WERI-Rb-1 (cell line): ENCODE results near the gene KCNJ18.
"Not testable (repeated sequence)": the region's sequence is repeated elsewhere in the genome, so short reads cannot be mapped to it uniquely, and the experiment has no call there.

Experiments
- DNase-seq: peaks from one replicate; pipeline ENCODE4 v3.0.0-alpha.2; 2020
- H3K27ac ChIP-seq: fragments of 250-450 bp; sonication (Bioruptor Pico); 2 replicates; pipeline ENCODE4 v1.5.1; 2020; ENCODE audit warnings: mild to moderate bottlenecking, moderate library complexity
- H3K27me3 ChIP-seq: fragments of 250-450 bp; sonication (Bioruptor Pico); 2 replicates; pipeline ENCODE4 v1.5.1; 2021; ENCODE audit warnings: mild to moderate bottlenecking, low read depth, moderate library complexity; ENCODE audit not compliant: insufficient read depth, severe bottlenecking
- H3K36me3 ChIP-seq: fragments of 250-450 bp; sonication (Bioruptor Pico); 2 replicates; pipeline ENCODE4 v1.5.1; 2020; ENCODE audit warnings: mild to moderate bottlenecking, moderate library complexity
- H3K4me3 ChIP-seq: 2 replicates; pipeline ENCODE4 v1.5.1; 2011; ENCODE audit warnings: low read depth, mild to moderate bottlenecking, control low read depth, low read length
- H3K9me3 ChIP-seq: fragments of 250-450 bp; sonication (Bioruptor Pico); 2 replicates; pipeline ENCODE4 v1.5.1; 2021; ENCODE audit warnings: mild to moderate bottlenecking, moderate library complexity; ENCODE audit not compliant: severe bottlenecking
- TF ChIP-seq, protein P1 (sequence below): IDR thresholded peaks from 2 replicates; pipeline ENCODE4 v1.5.1; 2011; ENCODE audit warnings: low read depth, mild to moderate bottlenecking, control low read depth, inconsistent platforms, low read length

KCNJ18 gene

GRCh38 chr17:21698437-21699075, 6.2 kb downstream of the KCNJ18 start:
- not testable (repeated sequence) for H3K27ac ChIP-seq, H3K9me3 ChIP-seq, DNase-seq, H3K4me3 ChIP-seq, H3K36me3 ChIP-seq, H3K27me3 ChIP-seq

DNA sequence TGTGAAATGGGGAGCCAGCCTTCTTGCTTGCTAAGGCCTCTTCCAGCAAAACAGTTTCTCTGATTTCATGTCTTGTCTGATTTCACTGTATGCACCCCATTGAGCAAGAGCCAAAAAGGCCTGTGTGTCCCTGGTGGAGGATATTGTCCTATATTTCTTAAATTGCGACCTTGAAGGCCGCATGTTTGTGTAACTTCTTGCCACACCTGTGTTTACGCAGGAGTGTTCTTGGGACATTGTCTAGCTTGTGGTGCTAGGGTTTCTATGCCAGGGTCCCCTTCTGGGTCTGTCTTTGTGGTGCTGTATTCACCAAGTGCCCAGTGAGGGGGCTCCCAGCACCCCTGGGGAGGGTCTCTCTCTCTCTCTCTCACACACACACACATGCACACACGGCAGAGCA, 6.8 kb downstream of the KCNJ18 start:
- DNase-seq, H3K36me3 ChIP-seq, H3K4me3 ChIP-seq, H3K27me3 ChIP-seq, H3K9me3 ChIP-seq, H3K27ac ChIP-seq: not testable (repeated sequence)

DNA sequence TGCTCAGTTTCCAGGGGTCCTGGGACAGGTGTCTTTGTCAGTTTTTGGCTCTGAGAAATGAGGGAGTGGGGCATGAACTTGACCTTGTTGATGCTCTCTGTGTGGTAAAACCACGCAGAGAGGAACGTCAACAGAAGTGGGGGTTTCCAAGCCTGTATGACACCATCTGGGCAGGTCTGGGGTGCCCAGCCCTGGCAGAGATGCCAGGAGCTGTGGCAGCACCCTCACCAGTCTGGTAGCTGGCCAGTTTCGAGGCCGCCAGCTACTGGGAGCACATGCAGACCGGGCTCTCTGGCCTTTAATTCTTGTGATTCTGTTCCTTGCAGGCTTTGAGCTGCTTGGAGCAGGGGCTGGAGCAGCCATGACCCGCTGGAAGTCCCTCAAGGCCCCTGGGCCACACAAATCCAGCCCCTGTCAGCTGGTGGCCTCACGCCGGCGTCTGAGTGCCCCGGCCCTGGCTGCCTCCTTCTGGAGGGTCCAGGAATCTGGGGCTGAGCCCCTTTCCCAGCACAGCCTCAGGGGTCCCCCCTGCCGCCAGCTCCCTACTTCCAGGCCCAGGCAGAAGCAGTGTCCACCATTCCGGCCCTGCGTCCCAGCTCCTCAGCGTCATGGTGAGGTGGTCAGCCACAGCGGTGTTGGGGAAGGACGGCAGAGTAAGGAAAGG, 7.4 kb downstream of the KCNJ18 start:
- not testable (repeated sequence) for H3K27ac ChIP-seq, DNase-seq, H3K36me3 ChIP-seq, H3K9me3 ChIP-seq, H3K4me3 ChIP-seq, H3K27me3 ChIP-seq

- not testable (repeated sequence) for H3K9me3 ChIP-seq
- peaks cover 14% of the 10 kb centered on the region for H3K27me3 ChIP-seq
Measured at GRCh38 chr17:21701090-21701489, 8.8 kb downstream of the KCNJ18 start.

GRCh38 chr17:21702029-21702428, 9.7 kb downstream of the KCNJ18 start:
- not testable (repeated sequence) for H3K27ac ChIP-seq, DNase-seq, H3K36me3 ChIP-seq, H3K4me3 ChIP-seq, H3K9me3 ChIP-seq
- H3K27me3 ChIP-seq: peaks cover 14% of the 10 kb centered on the region

More at GRCh38 chr17:21701090-21701489, 8.8 kb downstream of the KCNJ18 start:
- H3K36me3 ChIP-seq, DNase-seq, H3K4me3 ChIP-seq, H3K27ac ChIP-seq: not testable (repeated sequence)

- H3K27ac ChIP-seq, H3K4me3 ChIP-seq, H3K9me3 ChIP-seq, DNase-seq, H3K36me3 ChIP-seq: not testable (repeated sequence)
- peaks cover 12% of the 10 kb centered on the region for H3K27me3 ChIP-seq
Measured at GRCh38 chr17:21702521-21702920, 10.2 kb downstream of the KCNJ18 start.

- peaks cover 11% of the 10 kb centered on the region for H3K27me3 ChIP-seq
- not testable (repeated sequence) for H3K27ac ChIP-seq, H3K36me3 ChIP-seq, H3K9me3 ChIP-seq, H3K4me3 ChIP-seq, DNase-seq
Measured at GRCh38 chr17:21702940-21703640, 10.8 kb downstream of the KCNJ18 start.

DNA sequence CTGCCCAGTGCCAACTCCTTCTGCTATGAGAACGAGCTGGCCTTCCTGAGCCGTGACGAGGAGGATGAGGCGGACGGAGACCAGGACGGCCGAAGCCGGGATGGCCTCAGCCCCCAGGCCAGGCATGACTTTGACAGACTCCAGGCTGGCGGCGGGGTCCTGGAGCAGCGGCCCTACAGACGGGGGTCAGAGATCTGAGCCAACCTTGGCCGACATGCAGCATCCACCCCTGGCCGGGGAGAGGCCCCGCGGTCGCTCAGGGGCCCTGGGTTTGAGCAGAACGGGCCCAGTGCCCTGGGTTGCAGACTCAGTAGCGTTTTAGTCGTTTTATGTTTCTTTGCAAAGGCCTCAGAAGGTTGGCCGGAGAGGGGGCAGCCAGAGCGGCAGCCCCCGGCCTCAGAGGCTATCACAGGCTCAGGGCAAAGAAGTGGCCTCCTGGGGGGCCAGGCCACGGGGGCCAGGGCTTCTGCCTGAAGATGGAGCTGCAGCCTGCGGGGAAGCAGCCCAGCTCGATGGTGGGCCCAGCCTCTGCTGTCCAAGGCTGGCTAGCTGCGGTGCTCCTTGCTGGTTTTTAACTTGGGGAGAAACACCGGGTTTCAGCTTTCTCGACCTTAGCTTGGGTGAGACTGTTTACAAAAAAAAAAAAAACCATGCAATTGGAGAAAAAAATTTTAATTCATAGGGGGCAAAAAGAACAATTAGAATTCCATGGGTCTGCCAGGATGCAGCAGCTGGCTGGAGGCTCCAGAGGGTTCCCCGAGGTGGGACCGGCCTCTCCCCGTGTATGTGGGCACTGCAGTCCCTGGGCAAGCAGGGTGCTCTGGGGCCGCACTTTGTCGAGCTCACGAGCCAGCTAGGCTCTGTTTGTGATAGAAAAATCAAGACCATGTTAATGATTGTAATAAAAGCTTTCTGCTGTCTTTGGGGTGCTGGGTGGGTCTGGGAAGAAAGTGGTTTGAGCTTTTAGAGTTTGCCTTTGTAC, 11.9 kb downstream of the KCNJ18 start:
- not testable (repeated sequence) for H3K36me3 ChIP-seq, H3K4me3 ChIP-seq, H3K27ac ChIP-seq, H3K9me3 ChIP-seq, DNase-seq
- peaks cover 11% of the 10 kb centered on the region for H3K27me3 ChIP-seq

GRCh38 chr17:21705021-21705601, 12.8 kb downstream of the KCNJ18 start:
- TF ChIP-seq, protein P1, sequence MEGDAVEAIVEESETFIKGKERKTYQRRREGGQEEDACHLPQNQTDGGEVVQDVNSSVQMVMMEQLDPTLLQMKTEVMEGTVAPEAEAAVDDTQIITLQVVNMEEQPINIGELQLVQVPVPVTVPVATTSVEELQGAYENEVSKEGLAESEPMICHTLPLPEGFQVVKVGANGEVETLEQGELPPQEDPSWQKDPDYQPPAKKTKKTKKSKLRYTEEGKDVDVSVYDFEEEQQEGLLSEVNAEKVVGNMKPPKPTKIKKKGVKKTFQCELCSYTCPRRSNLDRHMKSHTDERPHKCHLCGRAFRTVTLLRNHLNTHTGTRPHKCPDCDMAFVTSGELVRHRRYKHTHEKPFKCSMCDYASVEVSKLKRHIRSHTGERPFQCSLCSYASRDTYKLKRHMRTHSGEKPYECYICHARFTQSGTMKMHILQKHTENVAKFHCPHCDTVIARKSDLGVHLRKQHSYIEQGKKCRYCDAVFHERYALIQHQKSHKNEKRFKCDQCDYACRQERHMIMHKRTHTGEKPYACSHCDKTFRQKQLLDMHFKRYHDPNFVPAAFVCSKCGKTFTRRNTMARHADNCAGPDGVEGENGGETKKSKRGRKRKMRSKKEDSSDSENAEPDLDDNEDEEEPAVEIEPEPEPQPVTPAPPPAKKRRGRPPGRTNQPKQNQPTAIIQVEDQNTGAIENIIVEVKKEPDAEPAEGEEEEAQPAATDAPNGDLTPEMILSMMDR: no peak
- no peak overlapping the region for H3K4me3 ChIP-seq
- H3K27ac ChIP-seq: no peak overlapping the region
- no peaks in the 10 kb centered on the region for H3K36me3 ChIP-seq
- DNase-seq: no peak
- H3K27me3 ChIP-seq: peaks cover 11% of the 10 kb centered on the region
- no peaks in the 10 kb centered on the region for H3K9me3 ChIP-seq

DNA sequence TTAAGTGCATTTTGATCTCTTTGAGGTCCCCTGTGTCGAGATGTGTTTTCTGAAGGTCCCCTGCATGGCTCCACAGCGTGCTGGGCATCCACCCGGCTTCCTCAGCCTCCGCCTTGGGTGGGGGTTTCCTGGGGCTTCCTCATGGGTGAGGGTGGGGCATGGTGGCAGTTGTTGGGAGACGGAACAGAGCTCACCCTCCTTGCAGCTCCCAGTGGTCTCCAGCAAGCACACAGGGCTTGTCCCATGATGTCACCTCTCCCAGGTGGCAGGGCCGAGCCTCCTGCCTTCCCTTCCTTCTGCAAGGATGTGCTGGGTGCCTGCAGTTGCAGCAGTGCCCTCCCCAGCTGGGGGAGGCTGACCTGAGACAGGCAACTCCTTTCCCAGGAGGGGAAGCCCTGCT, 13.4 kb downstream of the KCNJ18 start:
- peaks cover 11% of the 10 kb centered on the region for H3K27me3 ChIP-seq
- not testable (repeated sequence) for DNase-seq, H3K36me3 ChIP-seq, H3K27ac ChIP-seq, H3K4me3 ChIP-seq, H3K9me3 ChIP-seq

DNA sequence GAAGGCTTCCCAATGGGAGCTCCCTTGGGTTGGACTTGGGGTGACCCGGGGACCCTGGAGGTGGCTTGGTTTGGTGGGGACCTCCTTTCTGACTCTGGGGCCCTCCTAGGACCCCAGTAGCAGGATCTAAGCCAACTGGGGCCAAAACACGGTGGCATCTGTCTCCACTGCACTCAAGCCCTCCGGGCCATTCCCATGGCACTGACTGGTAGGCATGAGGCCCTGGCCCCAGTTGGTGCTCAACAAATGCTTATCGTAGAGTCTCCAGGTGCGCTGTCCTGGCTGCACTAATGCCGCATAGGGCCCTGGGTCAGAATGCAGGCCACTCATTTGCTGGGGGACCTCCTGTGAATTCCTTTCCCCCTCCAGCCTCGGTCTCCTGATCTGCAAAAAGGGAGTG, 14.2 kb downstream of the KCNJ18 start:
- DNase-seq, H3K9me3 ChIP-seq, H3K27ac ChIP-seq, H3K4me3 ChIP-seq, H3K36me3 ChIP-seq: not testable (repeated sequence)
- peaks cover 11% of the 10 kb centered on the region for H3K27me3 ChIP-seq

- not testable (repeated sequence) for H3K4me3 ChIP-seq, DNase-seq, H3K27ac ChIP-seq, H3K9me3 ChIP-seq, H3K36me3 ChIP-seq
- H3K27me3 ChIP-seq: peaks cover 11% of the 10 kb centered on the region
Measured at GRCh38 chr17:21707131-21707530, 14.8 kb downstream of the KCNJ18 start.
